Keratinocyte (primary cell): ENCODE data around the gene MORF4L2. TPM values are rescaled to one million over a fixed set of nuclear protein-coding genes. Genes with fewer than 3 reads are reported as not detected.

Source experiments
- DNase-seq: peaks from one replicate; pipeline ENCODE4 v3.0.0-alpha.2; 2011; ENCODE audit warnings: low read depth, missing footprints, low spot score
- FAIRE-seq: peaks from 2 replicates; lab custom pipeline; 2011; peaks lifted over from hg19 to GRCh38; lab: Jason Lieb, UNC
- H2AFZ ChIP-seq: 2 replicates; pipeline ENCODE4 v1.6.0; 2012; ENCODE audit warnings: low read length, control low read depth, inconsistent platforms; ENCODE audit not compliant: control insufficient read depth
- H3K27ac ChIP-seq: 2 replicates; pipeline ENCODE4 v1.5.1; 2011; ENCODE audit warnings: low read length; ENCODE audit not compliant: control insufficient read depth, insufficient read depth
- H3K27me3 ChIP-seq: 3 replicates; pipeline ENCODE4 v1.6.0; 2011; ENCODE audit warnings: low read length; ENCODE audit not compliant: control insufficient read depth, insufficient read depth; ENCODE audit errors: extremely low read depth
- H3K36me3 ChIP-seq, 2 experiments: 2 replicates in 1 of 2; 3 replicates in 1 of 2; pipeline ENCODE4 v1.5.1; 2011; ENCODE audit warnings: low read length in 2 of 2, mild to moderate bottlenecking in 1 of 2; ENCODE audit not compliant: control insufficient read depth in 2 of 2, insufficient read depth in 2 of 2; ENCODE audit errors: extremely low read depth in 1 of 2
- H3K4me1 ChIP-seq: 3 replicates; pipeline ENCODE4 v1.5.1; 2011; ENCODE audit warnings: low read length; ENCODE audit not compliant: control insufficient read depth, insufficient read depth; ENCODE audit errors: extremely low read depth
- H3K4me2 ChIP-seq: 3 replicates; pipeline ENCODE4 v1.6.0; 2011; ENCODE audit warnings: low read depth, low read length; ENCODE audit not compliant: control insufficient read depth, insufficient read depth; ENCODE audit errors: extremely low read depth
- H3K4me3 ChIP-seq, 3 experiments: fragments of 200-600 bp in 1 of 3; sonication (generic) in 1 of 3; 2 replicates in 2 of 3; 3 replicates in 1 of 3; pipeline ENCODE4 v1.5.1; 2011 to 2016; ENCODE audit warnings: low read length in 3 of 3, mild to moderate bottlenecking in 3 of 3, control low read depth in 2 of 3, inconsistent platforms in 1 of 3, low read depth in 1 of 3, mixed read lengths in 1 of 3, mixed run types in 1 of 3, moderate library complexity in 1 of 3; ENCODE audit not compliant: control insufficient read depth in 2 of 3, insufficient read depth in 2 of 3; ENCODE audit errors: extremely low read depth in 1 of 3
- H3K79me2 ChIP-seq: 2 replicates; pipeline ENCODE4 v1.6.0; 2012; ENCODE audit warnings: low read length; ENCODE audit not compliant: control insufficient read depth, insufficient read depth
- H3K9ac ChIP-seq: 3 replicates; pipeline ENCODE4 v1.6.0; 2011; ENCODE audit warnings: low read length; ENCODE audit not compliant: control insufficient read depth, insufficient read depth; ENCODE audit errors: extremely low read depth
- H3K9me1 ChIP-seq: 3 replicates; pipeline ENCODE4 v1.6.0; 2011; ENCODE audit warnings: low read length; ENCODE audit not compliant: control insufficient read depth, insufficient read depth; ENCODE audit errors: extremely low read depth
- H3K9me3 ChIP-seq: 2 replicates; pipeline ENCODE4 v1.5.1; 2012; ENCODE audit warnings: low read depth, low read length; ENCODE audit not compliant: control insufficient read depth
- H4K20me1 ChIP-seq: 3 replicates; pipeline ENCODE4 v1.6.0; 2011; ENCODE audit warnings: low read length; ENCODE audit not compliant: control insufficient read depth, insufficient read depth; ENCODE audit errors: extremely low read depth
- CTCF ChIP-seq, 3 experiments: IDR thresholded peaks in 1 of 3; conservative IDR thresholded peaks in 1 of 3; optimal IDR thresholded peaks in 1 of 3; 2 replicates in 2 of 3; 3 replicates in 1 of 3; pipeline versions ENCODE3 to v1.5.1; 2011; ENCODE audit warnings: low read length in 3 of 3, mild to moderate bottlenecking in 3 of 3, moderate library complexity in 2 of 3, control low read depth in 1 of 3, inconsistent platforms in 1 of 3; ENCODE audit not compliant: insufficient read depth in 2 of 3; ENCODE audit errors: extremely low read depth in 1 of 3
- EZH2 ChIP-seq: IDR thresholded peaks from one replicate; pipeline ENCODE4 v1.6.1; 2012; ENCODE audit warnings: inconsistent platforms, mild to moderate bottlenecking, low read length, moderate library complexity
- dilution Hi-C: fragments of 300-500 bp; cut with MboI; formaldehyde crosslinking; loops from one replicate; pipeline ENCODE4 v1.7.0; 2020; ENCODE audit warnings: low sequenced_read_pairs; ENCODE audit not compliant: extremely low pct_ligation_motif_present
- polyA plus RNA-seq, 5 experiments: library from polyadenylated mRNA; depleted of rRNA in 3 of 5; stranded (reverse) in 3 of 5; stranded (forward) in 1 of 5; unstranded in 1 of 5; fragments of >200 nt; gene quantifications; 1 replicate in 1 of 5; 2 replicates in 3 of 5; 3 replicates in 1 of 5; pipeline versions ENCODE4 v1.2.1 to v1.2.3, GENCODE V29; 2011 to 2012; ENCODE audit warnings: missing spikeins in 2 of 5, low read depth in 1 of 5, low replicate concordance in 1 of 5

MORF4L2 gene
- polyA plus RNA-seq, 1 donor (not counting 4 experiments of a cell fraction or from before 2014, with no cell fraction given), result 648 TPM

GRCh38 chrX:103730147-103730795, 43.8 kb upstream of the MORF4L2 start:
- peak overlapping the region; percentile 4 for H3K4me2 ChIP-seq
- H3K9ac ChIP-seq, result no peak overlapping the region

GRCh38 chrX:103729015-103729414, 42.5 kb upstream of the MORF4L2 start:
- no peaks in the 10 kb centered on the region for H3K79me2 ChIP-seq
- H2AFZ ChIP-seq, result no peak overlapping the region
- no peaks in the 10 kb centered on the region for H3K36me3 ChIP-seq
- no peak overlapping the region for H3K4me2 ChIP-seq
- H3K27me3 ChIP-seq, result peaks cover 4% of the 10 kb centered on the region
- FAIRE-seq (no peak), DNase-seq (no peak)
- dilution Hi-C loops, result no loop called here
- peaks cover 26% of the 10 kb centered on the region for H3K4me1 ChIP-seq
- no peaks in the 10 kb centered on the region for H4K20me1 ChIP-seq
- H3K4me3 ChIP-seq, result no peak overlapping the region
- no peak overlapping the region for H3K9ac ChIP-seq
- no peak for TF ChIP-seq CTCF (optimal IDR thresholded peaks at IDR 0.05 in 1 of 3, IDR thresholded peaks at IDR 0.05 in 1 of 3, conservative IDR thresholded peaks at IDR 0.05 in 1 of 3; ENCODE audit: extremely low read depth in 1 of 3, insufficient read depth in 2 of 3, low read length in 3 of 3)
- no peak for TF ChIP-seq EZH2
- H3K9me3 ChIP-seq, result no peaks in the 10 kb centered on the region
- no peak overlapping the region for H3K27ac ChIP-seq
- no peaks in the 10 kb centered on the region for H3K9me1 ChIP-seq

More at GRCh38 chrX:103730147-103730795, 43.8 kb upstream of the MORF4L2 start:
- Histone ChIP-seq H2AFZ (no peak overlapping the region), H3K27ac (peak overlapping the region; percentile 69), H4K20me1 (no peaks in the 10 kb centered on the region), H3K4me1 (peaks cover 30% of the 10 kb centered on the region), H3K9me3 (no peaks in the 10 kb centered on the region), H3K79me2 (no peaks in the 10 kb centered on the region), H3K9me1 (no peaks in the 10 kb centered on the region), H3K36me3 (no peaks in the 10 kb centered on the region), H3K4me3 (no peak overlapping the region), H3K27me3 (peaks cover 4% of the 10 kb centered on the region)
- FAIRE-seq, result no peak
- dilution Hi-C loops, result no loop called here
- DNase-seq, result no peak
- TF ChIP-seq EZH2 (no peak), CTCF (optimal IDR thresholded peaks at IDR 0.05 in 1 of 3, IDR thresholded peaks at IDR 0.05 in 1 of 3, conservative IDR thresholded peaks at IDR 0.05 in 1 of 3; ENCODE audit: extremely low read depth in 1 of 3, insufficient read depth in 2 of 3, low read length in 3 of 3) (no peak)
